BLaER1 treated with 17β-estradiol and CSF1 and Interleukin-3, amounts not matched to agents 10 nM and 100 nM (cell line): ENCODE measurements around the gene KCTD16.

ENCODE experiments used
- H3K27ac ChIP-seq, 11 experiments: shearing (Covaris generic); formaldehyde crosslinking; 2 replicates each; pipeline ENCODE4 v1.8.1; 2022
- H3K27me3 ChIP-seq, 11 experiments: shearing (Covaris generic); formaldehyde crosslinking; 2 replicates each; pipeline ENCODE4 v1.8.1; 2022
- H3K36me3 ChIP-seq, 11 experiments: shearing (Covaris generic); formaldehyde crosslinking; 2 replicates each; pipeline ENCODE4 v1.8.1; 2022
- H3K4me1 ChIP-seq, 10 experiments: shearing (Covaris generic); formaldehyde crosslinking; 2 replicates each; pipeline ENCODE4 v1.8.1; 2022
- H3K4me2 ChIP-seq, 11 experiments: shearing (Covaris generic); formaldehyde crosslinking; 2 replicates each; pipeline ENCODE4 v1.8.1; 2022
- H3K4me3 ChIP-seq, 10 experiments: shearing (Covaris generic); formaldehyde crosslinking; 2 replicates each; pipeline ENCODE4 v1.8.1; 2022
- H3K9ac ChIP-seq, 11 experiments: shearing (Covaris generic); formaldehyde crosslinking; 2 replicates each; pipeline ENCODE4 v1.8.1; 2022
- H3K9me3 ChIP-seq, 11 experiments: shearing (Covaris generic); formaldehyde crosslinking; replicated peaks in 1 of 11; 2 replicates each; pipeline ENCODE4 v1.8.1; 2022
- H4K20me1 ChIP-seq, 11 experiments: shearing (Covaris generic); formaldehyde crosslinking; 2 replicates each; pipeline ENCODE4 v1.8.1; 2022
- Cebpa-rat ChIP-seq, 11 experiments: shearing (Covaris generic); IDR thresholded peaks; 2 replicates each; pipeline ENCODE4 v1.8.1; 2022

The KCTD16 gene

GRCh38 chr5:144504929-144505577, 334.4 kb downstream of the KCTD16 start:
- Histone ChIP-seq H3K4me3 (no peak overlapping the region), H3K4me1 (no peaks in the 10 kb centered on the region; a peak in 1 of 20 replicates)
- TF ChIP-seq Cebpa-rat (IDR thresholded peaks at IDR 0.05): no peak

GRCh38 chr5:144510845-144511579, 340.3 kb downstream of the KCTD16 start:
- peaks cover 0 to 4% (median 0%) of the 10 kb centered on the region in 11 experiments; a peak in 1 of 22 replicates for H3K9me3 ChIP-seq
- no peaks in the 10 kb centered on the region for H3K36me3 ChIP-seq
- no peak for TF ChIP-seq Cebpa-rat (IDR thresholded peaks at IDR 0.05)
- no peak overlapping the region for H3K4me2 ChIP-seq
- no peaks in the 10 kb centered on the region for H3K4me1 ChIP-seq
- no peaks in the 10 kb centered on the region for H3K27me3 ChIP-seq
- no peak overlapping the region for H3K9ac ChIP-seq
- H4K20me1 ChIP-seq: no peaks in the 10 kb centered on the region
- no peak overlapping the region for H3K4me3 ChIP-seq
- H3K27ac ChIP-seq: no peak overlapping the region

More at GRCh38 chr5:144504929-144505577, 334.4 kb downstream of the KCTD16 start:
- Histone ChIP-seq H3K4me2 (no peak overlapping the region), H3K9ac (no peak overlapping the region), H3K9me3 (peaks cover 0 to 4% (median 0%) of the 10 kb centered on the region in 11 experiments; a peak in 1 of 22 replicates), H3K27me3 (no peaks in the 10 kb centered on the region), H3K27ac (no peak overlapping the region), H4K20me1 (no peaks in the 10 kb centered on the region), H3K36me3 (no peaks in the 10 kb centered on the region)

- Histone ChIP-seq H3K4me1 (no peaks in the 10 kb centered on the region), H3K27ac (no peak overlapping the region), H3K27me3 (no peaks in the 10 kb centered on the region), H3K9ac (no peak overlapping the region), H3K9me3 (peaks cover 0 to 4% (median 0%) of the 10 kb centered on the region in 11 experiments; a peak in 1 of 22 replicates), H3K36me3 (no peaks in the 10 kb centered on the region), H3K4me2 (no peak overlapping the region), H4K20me1 (no peaks in the 10 kb centered on the region), H3K4me3 (no peak overlapping the region)
- TF ChIP-seq Cebpa-rat (IDR thresholded peaks at IDR 0.05): no peak
These were observed 341.0 kb downstream of the KCTD16 start for GRCh38 chr5:144511580-144512072.

- TF ChIP-seq Cebpa-rat (IDR thresholded peaks at IDR 0.05): no peak
- Histone ChIP-seq H3K4me2 (no peak overlapping the region), H3K27ac (no peak overlapping the region)
These were observed 352.0 kb downstream of the KCTD16 start for GRCh38 chr5:144522698-144523097.

GRCh38 chr5:144525000-144525399, 354.3 kb downstream of the KCTD16 start:
- Histone ChIP-seq H3K9me3 (no peaks in the 10 kb centered on the region), H3K4me3 (no peak overlapping the region), H3K9ac (no peak overlapping the region), H3K27ac (no peak overlapping the region), H4K20me1 (no peaks in the 10 kb centered on the region), H3K27me3 (no peaks in the 10 kb centered on the region), H3K4me1 (no peaks in the 10 kb centered on the region), H3K4me2 (no peak overlapping the region), H3K36me3 (no peaks in the 10 kb centered on the region)
- TF ChIP-seq Cebpa-rat (IDR thresholded peaks at IDR 0.05): no peak

More at GRCh38 chr5:144522698-144523097, 352.0 kb downstream of the KCTD16 start:
- Histone ChIP-seq H3K9ac (no peak overlapping the region), H4K20me1 (no peaks in the 10 kb centered on the region), H3K36me3 (no peaks in the 10 kb centered on the region), H3K4me1 (no peaks in the 10 kb centered on the region), H3K27me3 (no peaks in the 10 kb centered on the region), H3K9me3 (no peaks in the 10 kb centered on the region), H3K4me3 (no peak overlapping the region)

- Histone ChIP-seq H3K4me3 (no peak overlapping the region), H3K4me1 (no peaks in the 10 kb centered on the region), H3K36me3 (no peaks in the 10 kb centered on the region), H3K4me2 (no peak overlapping the region), H4K20me1 (no peaks in the 10 kb centered on the region), H3K9me3 (peaks cover 0 to 14% (median 4%) of the 10 kb centered on the region in 11 experiments; a peak in 6 of 22 replicates), H3K9ac (no peak overlapping the region), H3K27ac (no peak overlapping the region), H3K27me3 (no peaks in the 10 kb centered on the region)
- no peak for TF ChIP-seq Cebpa-rat (IDR thresholded peaks at IDR 0.05)
These were observed 360.5 kb downstream of the KCTD16 start for GRCh38 chr5:144531188-144531587.
